Omental fat pad (tissue), 4 donors: ENCODE measurements around the gene CTH. TPM values are rescaled to one million over a fixed set of nuclear protein-coding genes. Genes with fewer than 3 reads are reported as not detected.
A peak's percentile ranks its signal among the peaks of the same experiment; 100 is the strongest.
"Not testable (repeated sequence)": the region's sequence is repeated elsewhere in the genome, so short reads cannot be mapped to it uniquely, and the experiment has no call there.

Experiments
- ATAC-seq: fragments of 150-250 bp; one replicate; pipeline ENCODE4 v1.9.1; 2016; ENCODE audit warnings: mild to moderate bottlenecking, moderate library complexity; ENCODE audit not compliant: low FRiP score
- DNase-seq: peaks from one replicate; pipeline ENCODE4 v3.0.0-alpha.2; 2019; ENCODE audit warnings: low spot score
- total RNA-seq, 4 donors: library from RNA; depleted of rRNA; stranded (reverse); fragments of >200 nt; gene quantifications; one replicate each; pipeline ENCODE4 v1.1.0, GENCODE V29; 2016
- TF ChIP-seq, protein P1 (sequence below), 3 donors: fragments of 450-650 bp; IDR thresholded peaks; one replicate each; pipeline ENCODE4 v1.5.1; 2016 to 2017; ENCODE audit warnings: antibody characterized with exemption in 3 of 3, mild to moderate bottlenecking in 3 of 3, moderate library complexity in 2 of 3

CTH gene
- total RNA-seq, 4 donors from 2014 or later: 4.9 to 13.3 (median 6.6) TPM

DNA sequence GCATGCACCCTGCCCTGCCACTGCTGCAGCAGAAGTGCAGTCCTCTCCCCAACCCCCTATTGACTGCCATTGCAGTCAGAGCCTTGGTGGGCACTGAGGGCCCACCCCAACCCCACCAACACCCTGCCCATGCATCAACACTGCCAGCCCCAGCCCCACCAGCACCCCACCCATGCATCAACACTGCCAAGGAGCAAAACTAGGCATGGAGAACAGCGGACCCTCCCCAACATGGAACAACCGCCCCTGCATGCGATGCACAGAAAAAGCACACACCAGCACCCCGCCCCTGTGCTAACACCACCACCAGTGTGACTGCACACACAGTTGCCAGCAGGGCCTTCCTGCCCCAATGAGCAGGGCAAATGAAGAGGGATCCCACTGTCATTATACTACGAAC is 57.1 kb downstream of the CTH start:
- TF ChIP-seq, protein P1, sequence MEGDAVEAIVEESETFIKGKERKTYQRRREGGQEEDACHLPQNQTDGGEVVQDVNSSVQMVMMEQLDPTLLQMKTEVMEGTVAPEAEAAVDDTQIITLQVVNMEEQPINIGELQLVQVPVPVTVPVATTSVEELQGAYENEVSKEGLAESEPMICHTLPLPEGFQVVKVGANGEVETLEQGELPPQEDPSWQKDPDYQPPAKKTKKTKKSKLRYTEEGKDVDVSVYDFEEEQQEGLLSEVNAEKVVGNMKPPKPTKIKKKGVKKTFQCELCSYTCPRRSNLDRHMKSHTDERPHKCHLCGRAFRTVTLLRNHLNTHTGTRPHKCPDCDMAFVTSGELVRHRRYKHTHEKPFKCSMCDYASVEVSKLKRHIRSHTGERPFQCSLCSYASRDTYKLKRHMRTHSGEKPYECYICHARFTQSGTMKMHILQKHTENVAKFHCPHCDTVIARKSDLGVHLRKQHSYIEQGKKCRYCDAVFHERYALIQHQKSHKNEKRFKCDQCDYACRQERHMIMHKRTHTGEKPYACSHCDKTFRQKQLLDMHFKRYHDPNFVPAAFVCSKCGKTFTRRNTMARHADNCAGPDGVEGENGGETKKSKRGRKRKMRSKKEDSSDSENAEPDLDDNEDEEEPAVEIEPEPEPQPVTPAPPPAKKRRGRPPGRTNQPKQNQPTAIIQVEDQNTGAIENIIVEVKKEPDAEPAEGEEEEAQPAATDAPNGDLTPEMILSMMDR (IDR thresholded peaks at IDR 0.05): no peak
- ATAC-seq: no peak
- no peak for DNase-seq

DNA sequence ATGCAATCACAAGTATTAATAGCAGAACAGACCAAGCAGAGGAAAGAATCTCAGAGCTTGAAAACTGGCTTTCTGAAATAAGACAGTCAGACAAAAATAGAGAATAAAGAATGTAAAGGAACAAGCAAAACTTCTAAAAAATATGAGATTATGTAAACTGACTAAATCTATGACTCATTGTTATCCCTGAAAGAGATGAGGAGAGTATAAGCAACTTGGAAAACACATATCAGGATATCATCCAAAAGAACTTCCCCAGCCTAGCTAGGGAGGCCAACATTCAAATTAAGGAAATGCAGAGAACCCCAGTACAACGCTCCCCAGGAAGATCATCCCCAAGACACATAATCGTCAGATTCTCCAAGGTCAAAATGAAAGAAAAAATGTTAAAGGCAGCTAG is 58.1 kb downstream of the CTH start:
- ATAC-seq, DNase-seq: not testable (repeated sequence)

DNA sequence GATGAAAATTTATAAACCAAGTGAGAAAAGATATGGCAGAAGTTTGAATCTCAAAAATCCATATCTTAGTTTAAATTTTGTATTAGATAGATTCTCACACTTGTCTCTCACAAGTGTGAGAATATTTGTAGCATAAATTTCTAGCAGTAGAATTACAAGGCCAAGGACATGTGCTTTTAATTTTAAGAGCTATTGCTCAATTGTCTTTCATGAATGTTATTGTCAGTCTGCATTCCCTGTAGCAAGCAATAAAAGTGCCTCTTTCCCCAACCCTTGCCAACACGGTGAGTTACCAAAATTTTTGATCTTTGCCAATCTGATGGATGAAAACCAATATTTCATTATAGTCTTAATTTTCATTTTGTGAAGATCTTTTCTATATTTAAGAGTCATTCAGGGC is 64.0 kb downstream of the CTH start:
- DNase-seq (no peak), ATAC-seq (no peak)

DNA sequence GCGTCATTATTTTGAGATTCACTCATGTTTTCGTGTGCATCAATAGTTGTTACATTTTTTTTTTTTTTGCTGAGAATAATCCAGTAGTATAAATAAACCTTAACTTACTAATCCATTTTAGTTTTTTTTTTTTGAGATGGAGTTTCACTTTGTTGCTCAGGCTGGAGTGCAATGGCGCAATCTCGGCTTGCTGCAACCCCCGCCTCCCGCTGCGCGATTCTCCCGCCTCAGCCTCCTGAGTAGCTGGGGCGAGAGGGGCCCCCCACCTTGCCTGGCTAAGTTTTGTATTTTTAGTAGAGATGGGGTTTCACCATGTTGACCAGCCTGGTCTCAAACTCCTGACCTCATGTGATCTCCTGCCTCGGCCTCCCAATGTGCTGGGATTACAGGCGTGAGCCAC is 66.0 kb downstream of the CTH start:
- TF ChIP-seq, protein P1 (IDR thresholded peaks at IDR 0.05): no peak
- ATAC-seq (no peak), DNase-seq (no peak)

More for the DNA sequence above, 64.0 kb downstream of the CTH start:
- TF ChIP-seq, protein P1 (IDR thresholded peaks at IDR 0.05): no peak

DNA sequence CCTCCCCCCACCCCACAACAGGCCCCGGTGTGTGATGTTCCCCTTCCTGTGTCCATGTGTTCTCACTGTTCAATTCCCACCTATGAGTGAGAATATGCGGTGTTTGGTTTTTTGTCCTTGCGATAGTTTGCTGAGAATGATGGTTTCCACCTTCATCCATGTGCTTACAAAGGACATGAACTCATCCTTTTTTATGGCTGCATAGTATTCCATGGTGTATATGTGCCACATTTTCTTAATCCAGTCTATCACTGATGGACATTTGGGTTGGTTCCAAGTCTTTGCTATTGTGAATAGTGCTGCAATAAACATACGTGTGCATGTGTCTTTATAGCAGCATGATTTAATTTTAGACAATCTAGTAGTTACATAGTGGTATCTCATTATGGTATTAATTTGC is 66.8 kb downstream of the CTH start:
- ATAC-seq, DNase-seq: not testable (repeated sequence)

DNA sequence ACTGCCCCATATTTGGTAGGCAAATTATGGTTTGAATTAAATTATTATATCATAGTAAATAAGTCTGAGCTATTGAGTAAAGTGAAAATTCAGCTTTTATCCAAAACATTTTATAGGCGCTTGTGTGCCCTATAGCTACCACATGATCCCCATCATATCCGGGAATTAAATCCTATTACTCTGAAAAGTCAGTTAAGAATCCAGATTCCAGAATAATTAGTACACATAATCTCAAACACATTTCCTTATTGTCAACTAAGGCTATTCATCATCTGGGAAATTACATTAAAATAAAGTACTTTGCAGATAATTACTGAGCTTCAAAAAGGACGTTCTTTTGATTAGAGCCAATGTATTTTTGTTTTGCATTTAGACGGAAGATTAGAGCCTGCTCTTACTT is 72.3 kb downstream of the CTH start:
- ATAC-seq (no peak), DNase-seq (no peak)
- TF ChIP-seq, protein P1 (IDR thresholded peaks at IDR 0.05): no peak

DNA sequence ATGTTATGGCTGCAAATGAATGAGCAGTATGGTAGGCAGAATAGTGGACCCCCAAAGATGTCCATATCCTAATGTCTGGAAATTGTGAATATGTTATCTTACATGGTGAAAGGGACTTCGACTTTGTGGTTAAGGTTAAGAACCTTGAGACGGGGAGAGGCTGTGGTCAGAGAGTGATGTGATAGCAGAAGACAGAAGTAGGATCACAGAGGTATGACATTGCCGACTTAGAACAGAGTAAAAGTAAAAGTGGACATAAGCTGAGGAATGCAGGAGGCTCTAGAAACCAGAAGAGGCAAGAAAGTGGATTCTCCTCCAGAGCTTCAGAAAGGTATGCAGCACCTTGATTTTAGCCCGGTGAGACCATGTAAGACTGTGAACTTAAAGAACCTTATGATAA is 74.6 kb downstream of the CTH start:
- DNase-seq (no peak), ATAC-seq (no peak)

DNA sequence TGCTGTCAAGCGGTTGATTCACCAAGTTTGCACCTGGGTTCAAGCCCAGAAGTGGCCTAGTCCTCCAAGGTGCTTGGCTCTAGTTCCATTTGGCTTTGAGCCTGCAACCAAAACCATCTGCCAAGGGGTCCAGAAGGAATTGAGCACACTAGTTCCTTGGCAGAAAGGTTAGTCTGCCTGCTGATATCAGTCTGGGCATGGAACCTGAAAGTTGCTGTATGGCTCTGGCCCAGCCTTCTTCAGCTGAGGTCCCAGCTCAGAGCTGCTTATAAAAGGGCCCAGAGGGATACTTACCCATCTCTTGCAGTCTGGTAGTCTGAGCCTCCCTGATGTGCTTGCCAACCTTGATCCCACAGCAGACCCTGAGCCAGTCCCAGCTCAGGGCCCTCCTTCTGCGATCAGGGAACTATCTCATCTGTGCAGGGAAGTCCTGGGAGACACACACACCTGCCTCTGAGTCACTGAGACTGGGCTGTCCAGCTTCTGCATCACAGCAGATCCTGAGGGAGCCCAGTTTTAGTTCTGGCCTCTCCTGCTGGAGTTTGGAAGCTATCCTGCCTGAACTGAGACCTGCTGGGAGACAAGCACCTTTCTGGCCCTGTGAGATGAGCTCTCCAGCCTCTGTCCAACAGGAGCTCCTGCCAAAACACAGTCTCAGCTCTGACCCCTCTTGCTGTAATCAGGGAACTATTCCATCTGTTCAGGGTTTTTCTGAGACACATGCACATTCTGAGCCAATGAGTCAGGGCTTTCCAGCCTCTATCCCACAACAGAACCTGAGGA is 75.8 kb downstream of the CTH start:
- DNase-seq (no peak), ATAC-seq (peak; percentile 86)

More for the DNA sequence above, 74.6 kb downstream of the CTH start:
- TF ChIP-seq, protein P1 (IDR thresholded peaks at IDR 0.05): no peak

More for the DNA sequence above, 75.8 kb downstream of the CTH start:
- TF ChIP-seq, protein P1 (IDR thresholded peaks at IDR 0.05): no peak
